Cardiac muscle cell (in vitro differentiated cells and primary cell): ENCODE measurements around the gene ZC3HAV1. TPM values are rescaled to one million over a fixed set of nuclear protein-coding genes. Genes with fewer than 3 reads are reported as not detected.
"Not testable (repeated sequence)": the region's sequence is repeated elsewhere in the genome, so short reads cannot be mapped to it uniquely, and the experiment has no call there.

ENCODE experiments used
- DNase-seq, 2 donors: peaks; one replicate each; pipeline versions ENCODE4 v3.0.0 to v3.0.0-alpha.2; 2010 to 2017; ENCODE audit warnings: low read depth in 1 of 2, low spot score in 1 of 2
- H3K27ac ChIP-seq: fragments of 200-600 bp; sonication (generic); 2 replicates; pipeline ENCODE4 v1.5.1; 2016
- H3K27me3 ChIP-seq: fragments of 200-600 bp; sonication (generic); 2 replicates; pipeline ENCODE4 v1.6.0; 2016; ENCODE audit warnings: control low read depth
- H3K36me3 ChIP-seq: fragments of 200-600 bp; sonication (generic); 2 replicates; pipeline ENCODE4 v1.5.1; 2016; ENCODE audit warnings: control low read depth
- H3K4me1 ChIP-seq: fragments of 200-600 bp; sonication (generic); 2 replicates; pipeline ENCODE4 v1.8.1; 2017; ENCODE audit warnings: low read depth, mild to moderate bottlenecking, mixed run types
- H3K4me3 ChIP-seq: fragments of 200-600 bp; sonication (generic); 2 replicates; pipeline ENCODE4 v1.5.1; 2016; ENCODE audit warnings: mild to moderate bottlenecking
- H3K9me3 ChIP-seq: fragments of 200-600 bp; sonication (generic); 2 replicates; pipeline ENCODE4 v1.5.1; 2017; ENCODE audit warnings: low read depth, mild to moderate bottlenecking, control low read depth
- polyA plus RNA-seq: library from polyadenylated mRNA; unstranded; fragments of >200 nt; fragmentation: Nextera tagmentation; extraction: Ambion mirVana; gene quantifications from 2 replicates; pipeline ENCODE4 v1.2.1, GENCODE V29; 2016
- total RNA-seq: library from RNA; depleted of rRNA; stranded (reverse); fragments of >200 nt; gene quantifications from 2 replicates; pipeline ENCODE4 v1.2.3, GENCODE V29; 2016
- TF ChIP-seq, protein P1 (sequence below): IDR thresholded peaks from 2 replicates; pipeline ENCODE4 v1.5.1; 2012; ENCODE audit warnings: low read depth, mild to moderate bottlenecking, low read length

The ZC3HAV1 gene
- total and polyA plus RNA-seq, 2 experiments from 2014 or later: 13.8 to 18.6 TPM

DNA sequence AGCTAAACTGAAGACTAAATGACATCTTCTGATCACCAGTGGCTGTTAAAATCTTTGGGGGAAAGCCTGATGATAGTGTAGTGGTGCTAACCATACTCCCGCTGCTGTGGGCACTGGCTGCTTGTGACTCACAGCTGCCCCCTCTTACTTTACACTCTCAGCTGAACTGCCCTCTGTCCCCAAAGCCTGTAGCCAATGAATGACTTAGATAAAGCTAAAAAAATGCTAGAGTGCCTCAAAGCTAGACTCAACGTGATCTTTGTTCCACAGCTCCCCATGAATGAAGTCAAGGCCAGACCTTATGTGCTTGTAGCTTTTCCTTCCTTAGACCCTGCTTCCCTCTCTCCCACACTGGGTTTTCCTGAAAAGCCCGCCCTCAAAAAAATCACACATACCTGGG lies 80.2 kb downstream of the ZC3HAV1 start:
- Histone ChIP-seq H3K27me3 (no peaks in the 10 kb centered on the region), H3K9me3 (no peaks in the 10 kb centered on the region), H3K36me3 (no peaks in the 10 kb centered on the region), H3K27ac (no peak overlapping the region), H3K4me1 (no peaks in the 10 kb centered on the region), H3K4me3 (no peak overlapping the region)
- TF ChIP-seq, protein P1, sequence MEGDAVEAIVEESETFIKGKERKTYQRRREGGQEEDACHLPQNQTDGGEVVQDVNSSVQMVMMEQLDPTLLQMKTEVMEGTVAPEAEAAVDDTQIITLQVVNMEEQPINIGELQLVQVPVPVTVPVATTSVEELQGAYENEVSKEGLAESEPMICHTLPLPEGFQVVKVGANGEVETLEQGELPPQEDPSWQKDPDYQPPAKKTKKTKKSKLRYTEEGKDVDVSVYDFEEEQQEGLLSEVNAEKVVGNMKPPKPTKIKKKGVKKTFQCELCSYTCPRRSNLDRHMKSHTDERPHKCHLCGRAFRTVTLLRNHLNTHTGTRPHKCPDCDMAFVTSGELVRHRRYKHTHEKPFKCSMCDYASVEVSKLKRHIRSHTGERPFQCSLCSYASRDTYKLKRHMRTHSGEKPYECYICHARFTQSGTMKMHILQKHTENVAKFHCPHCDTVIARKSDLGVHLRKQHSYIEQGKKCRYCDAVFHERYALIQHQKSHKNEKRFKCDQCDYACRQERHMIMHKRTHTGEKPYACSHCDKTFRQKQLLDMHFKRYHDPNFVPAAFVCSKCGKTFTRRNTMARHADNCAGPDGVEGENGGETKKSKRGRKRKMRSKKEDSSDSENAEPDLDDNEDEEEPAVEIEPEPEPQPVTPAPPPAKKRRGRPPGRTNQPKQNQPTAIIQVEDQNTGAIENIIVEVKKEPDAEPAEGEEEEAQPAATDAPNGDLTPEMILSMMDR: no peak
- no peak for DNase-seq

DNA sequence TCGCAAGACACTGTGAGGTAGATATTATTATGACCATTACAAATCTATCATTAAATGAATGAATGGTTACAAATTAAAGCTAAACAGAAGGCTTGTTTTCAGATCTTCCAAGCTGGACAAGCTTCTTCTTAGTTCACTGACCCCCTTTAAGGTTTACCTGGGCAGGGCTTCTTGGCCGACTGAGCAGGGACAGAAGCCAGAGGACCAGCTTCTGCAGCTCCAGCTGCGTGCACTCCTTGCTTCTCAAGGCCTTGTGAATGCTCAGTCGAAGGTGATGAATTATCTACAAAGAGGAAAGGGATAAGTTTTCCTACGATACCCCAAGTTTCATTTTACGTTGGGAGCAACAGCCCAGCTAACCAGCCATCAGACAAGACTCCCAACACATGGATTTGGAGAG lies 83.0 kb downstream of the ZC3HAV1 start:
- Histone ChIP-seq H3K4me1 (no peaks in the 10 kb centered on the region), H3K27me3 (no peaks in the 10 kb centered on the region), H3K27ac (no peak overlapping the region), H3K36me3 (no peaks in the 10 kb centered on the region), H3K9me3 (no peaks in the 10 kb centered on the region), H3K4me3 (no peak overlapping the region)
- DNase-seq: no peak
- TF ChIP-seq, protein P1: no peak

DNA sequence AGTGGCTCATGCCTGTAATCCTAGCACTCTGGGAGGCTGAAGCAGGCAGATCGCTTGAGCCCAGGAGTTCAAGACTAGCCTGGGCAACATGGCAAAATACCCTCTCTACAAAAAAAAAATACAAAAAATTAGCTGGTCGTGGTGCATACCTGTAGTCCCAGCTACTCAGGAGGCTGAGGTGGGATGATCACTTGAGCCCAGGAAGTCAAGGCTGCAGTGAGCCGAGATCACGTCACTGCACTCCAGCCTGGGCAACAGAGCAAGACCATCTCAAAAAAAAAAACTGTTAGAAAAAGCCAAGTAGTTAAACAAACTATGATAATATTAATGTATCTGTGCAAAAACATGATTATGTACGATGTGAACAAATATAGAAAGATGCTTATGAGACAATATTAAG lies 83.7 kb downstream of the ZC3HAV1 start:
- H3K27me3 ChIP-seq, H3K36me3 ChIP-seq, DNase-seq, H3K4me1 ChIP-seq, H3K9me3 ChIP-seq, H3K4me3 ChIP-seq, H3K27ac ChIP-seq: not testable (repeated sequence)

DNA sequence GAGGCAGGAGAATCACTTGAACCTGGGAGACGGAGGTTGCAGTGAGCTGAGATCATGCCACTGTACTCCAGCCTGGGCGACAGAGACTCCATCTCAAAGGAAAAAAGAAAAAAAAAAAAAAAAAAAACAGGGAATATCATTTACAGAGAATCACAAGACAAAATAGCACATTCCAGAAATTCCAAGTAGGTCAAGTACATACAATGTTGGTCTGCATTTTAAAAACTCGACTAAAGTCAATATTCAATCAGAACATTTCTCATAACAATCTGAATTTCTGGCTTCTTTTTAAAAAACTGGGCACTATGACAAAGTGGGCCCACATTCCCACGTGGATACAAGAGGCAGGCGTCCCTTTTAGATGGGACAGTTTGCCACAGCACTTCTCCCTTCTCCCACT lies 86.4 kb downstream of the ZC3HAV1 start:
- H3K4me1 ChIP-seq: no peaks in the 10 kb centered on the region
- H3K4me3 ChIP-seq: no peak overlapping the region
- no peak for DNase-seq
- no peaks in the 10 kb centered on the region for H3K36me3 ChIP-seq
- no peak overlapping the region for H3K27ac ChIP-seq
- no peaks in the 10 kb centered on the region for H3K9me3 ChIP-seq
- TF ChIP-seq, protein P1: no peak
- H3K27me3 ChIP-seq: no peaks in the 10 kb centered on the region

DNA sequence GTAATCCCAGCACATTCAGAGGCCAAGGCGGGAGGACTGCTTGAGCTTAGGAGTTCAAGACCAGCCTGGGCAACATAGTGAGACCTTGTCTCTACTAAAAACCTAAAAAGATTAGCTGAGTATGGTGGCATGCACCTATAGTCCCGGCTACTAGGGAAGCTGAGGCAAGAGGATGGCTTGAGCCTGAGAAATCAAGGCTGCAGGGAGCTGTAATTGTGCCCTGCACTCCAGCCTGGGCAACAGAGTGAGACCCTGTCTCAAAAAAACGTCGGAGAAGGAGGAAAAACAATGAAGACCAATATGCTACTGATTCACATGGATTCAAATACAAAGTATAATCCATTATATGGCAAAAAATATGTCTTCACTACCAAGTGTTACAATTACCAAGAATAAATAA lies 87.2 kb downstream of the ZC3HAV1 start:
- Histone ChIP-seq H3K27ac (no peak overlapping the region), H3K4me3 (no peak overlapping the region), H3K9me3 (no peaks in the 10 kb centered on the region), H3K36me3 (no peaks in the 10 kb centered on the region), H3K4me1 (no peaks in the 10 kb centered on the region), H3K27me3 (no peaks in the 10 kb centered on the region)
- no peak for DNase-seq
- TF ChIP-seq, protein P1: no peak

DNA sequence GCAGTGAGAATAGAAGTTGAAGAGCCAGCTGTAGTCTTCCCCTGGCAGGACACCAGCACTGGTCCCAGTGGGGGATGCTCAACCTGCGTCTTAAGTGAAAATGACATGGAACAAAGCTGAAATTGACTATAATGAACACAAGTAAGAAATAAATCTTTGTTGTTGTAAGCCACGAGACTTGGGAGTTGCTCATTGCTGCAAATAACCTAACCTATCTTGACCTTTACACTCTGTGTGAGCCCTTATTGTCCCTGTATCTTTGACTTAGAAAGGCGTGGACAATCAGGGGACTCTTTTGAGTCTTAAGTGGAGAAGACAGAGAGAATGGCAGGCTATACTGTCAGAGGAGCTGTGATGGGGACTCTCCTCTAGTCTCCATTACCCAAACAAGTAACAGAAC lies 90.6 kb downstream of the ZC3HAV1 start:
- Histone ChIP-seq H3K4me1 (no peaks in the 10 kb centered on the region), H3K4me3 (no peak overlapping the region), H3K9me3 (no peaks in the 10 kb centered on the region), H3K36me3 (no peaks in the 10 kb centered on the region), H3K27ac (no peak overlapping the region), H3K27me3 (no peaks in the 10 kb centered on the region)
- no peak for DNase-seq
- TF ChIP-seq, protein P1: no peak
